Ovary (tissue), 3 donors: Measurements from ENCODE around the gene GPR4.

Experiments
- EP300 ChIP-seq: sonication (generic); formaldehyde crosslinking; IDR thresholded peaks from one replicate; pipeline ENCODE4 v1.6.1; 2017; ENCODE audit warnings: antibody characterized with exemption
- POLR2A ChIP-seq: fragments of 450-650 bp; IDR thresholded peaks from one replicate; pipeline ENCODE4 v1.6.1; 2017; ENCODE audit warnings: antibody characterized with exemption, mild to moderate bottlenecking, moderate library complexity
- TF ChIP-seq, protein P1 (sequence below), 3 donors: fragments of 450-650 bp in 2 of 3; fragments of 200-600 bp in 1 of 3; IDR thresholded peaks; one replicate each; pipeline versions ENCODE4 v1.5.1 to v1.8.0; 2016 to 2022; ENCODE audit warnings: antibody characterized with exemption in 3 of 3, mild to moderate bottlenecking in 1 of 3
- donor health status: DM: no; HTN: no; CAD: no.

DNA sequence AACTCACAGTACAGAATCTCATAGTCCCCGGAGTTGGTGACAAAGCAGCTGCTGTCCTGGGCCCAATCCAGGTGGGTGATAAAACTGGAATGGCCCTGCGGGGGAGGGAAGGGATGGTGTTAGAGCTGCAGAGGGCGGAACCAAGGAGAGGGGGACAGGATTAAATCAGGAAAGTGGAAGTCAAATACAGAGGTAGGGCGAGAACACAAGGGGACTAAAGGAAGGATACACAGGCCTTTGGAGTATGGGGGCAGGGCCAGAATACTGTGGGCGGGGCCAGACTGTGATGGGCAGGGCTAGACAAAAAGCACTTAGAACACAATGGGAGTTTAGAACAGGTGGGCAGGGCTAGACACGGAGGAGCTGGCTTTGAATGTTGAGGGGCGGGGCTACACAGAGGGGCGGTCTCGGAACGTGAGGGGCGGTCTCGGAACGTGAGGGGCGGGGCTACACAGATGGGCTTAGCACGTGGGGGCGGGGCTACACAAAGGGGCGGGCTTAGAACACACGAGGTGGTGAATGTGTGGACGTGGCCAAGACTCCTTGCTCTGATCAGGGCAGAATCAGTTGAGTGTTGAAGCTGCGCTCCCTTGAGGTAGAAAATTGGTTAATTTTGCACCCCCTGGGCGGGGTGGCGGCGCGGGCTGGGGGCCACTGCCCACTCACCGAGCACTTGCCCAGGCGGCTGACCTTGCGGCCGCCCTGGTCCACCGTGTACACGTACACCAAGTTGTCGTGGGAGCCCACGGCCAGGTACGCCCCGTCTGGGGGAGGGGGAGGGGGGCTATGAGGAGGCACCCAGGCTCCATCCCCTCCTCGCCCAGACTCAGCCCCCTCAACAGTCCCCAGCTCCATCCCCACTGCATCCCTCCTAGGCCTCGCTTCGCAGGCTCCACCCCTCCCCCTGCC is 14.0 kb upstream of the GPR4 start:
- TF ChIP-seq POLR2A (no peak), EP300 (no peak)
- TF ChIP-seq, protein P1, sequence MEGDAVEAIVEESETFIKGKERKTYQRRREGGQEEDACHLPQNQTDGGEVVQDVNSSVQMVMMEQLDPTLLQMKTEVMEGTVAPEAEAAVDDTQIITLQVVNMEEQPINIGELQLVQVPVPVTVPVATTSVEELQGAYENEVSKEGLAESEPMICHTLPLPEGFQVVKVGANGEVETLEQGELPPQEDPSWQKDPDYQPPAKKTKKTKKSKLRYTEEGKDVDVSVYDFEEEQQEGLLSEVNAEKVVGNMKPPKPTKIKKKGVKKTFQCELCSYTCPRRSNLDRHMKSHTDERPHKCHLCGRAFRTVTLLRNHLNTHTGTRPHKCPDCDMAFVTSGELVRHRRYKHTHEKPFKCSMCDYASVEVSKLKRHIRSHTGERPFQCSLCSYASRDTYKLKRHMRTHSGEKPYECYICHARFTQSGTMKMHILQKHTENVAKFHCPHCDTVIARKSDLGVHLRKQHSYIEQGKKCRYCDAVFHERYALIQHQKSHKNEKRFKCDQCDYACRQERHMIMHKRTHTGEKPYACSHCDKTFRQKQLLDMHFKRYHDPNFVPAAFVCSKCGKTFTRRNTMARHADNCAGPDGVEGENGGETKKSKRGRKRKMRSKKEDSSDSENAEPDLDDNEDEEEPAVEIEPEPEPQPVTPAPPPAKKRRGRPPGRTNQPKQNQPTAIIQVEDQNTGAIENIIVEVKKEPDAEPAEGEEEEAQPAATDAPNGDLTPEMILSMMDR (IDR thresholded peaks at IDR 0.05) = no peak
